OCI-LY7 (cell line): ENCODE measurements around the gene KLHL25. TPM values are rescaled to one million over a fixed set of nuclear protein-coding genes. Genes with fewer than 3 reads are reported as not detected.

Source experiments
- BruUV-seq: library from RNA; stranded (reverse); fragments of 400-500 nt; replicated peaks from 2 replicates; lab custom pipeline; 2021; lab: Mats Ljungman, UMichigan
- CTCF ChIA-PET: fragments of 300-600 bp; sonication (Branson Sonifier 250); formaldehyde crosslinking; loops from one replicate; lab custom pipeline; 2022; ENCODE audit warnings: antibody characterized with exemption; ENCODE audit not compliant: unreplicated experiment; lab: Charles Lee
- POLR2A ChIA-PET: fragments of 300-600 bp; sonication (Branson Sonifier 250); formaldehyde crosslinking; loops from one replicate; lab custom pipeline; 2022; ENCODE audit warnings: antibody characterized with exemption; lab: Charles Lee
- DNase-seq: peaks from one replicate; pipeline ENCODE4 v3.0.0-alpha.2; 2015; ENCODE audit warnings: low spot score
- H2AFZ ChIP-seq: fragments of 200-600 bp; sonication (generic), shearing (Covaris generic); 2 replicates; pipeline ENCODE4 v1.6.1; 2014; ENCODE audit warnings: mild to moderate bottlenecking, antibody characterized with exemption, low read length, moderate library complexity
- H3K27ac ChIP-seq: fragments of 200-600 bp; sonication (generic); 2 replicates; pipeline ENCODE4 v1.5.1; 2014; ENCODE audit warnings: mixed run types, low read depth, mild to moderate bottlenecking, moderate library complexity, low read length, inconsistent platforms; ENCODE audit not compliant: poor library complexity, severe bottlenecking
- H3K36me3 ChIP-seq: fragments of 200-600 bp; sonication (generic); 2 replicates; pipeline ENCODE4 v1.6.1; 2014; ENCODE audit warnings: mild to moderate bottlenecking, antibody characterized with exemption, low read length, moderate library complexity, mixed read lengths; ENCODE audit not compliant: insufficient read depth
- H3K4me1 ChIP-seq: fragments of 200-600 bp; sonication (generic); 2 replicates; pipeline ENCODE4 v1.5.1; 2014; ENCODE audit warnings: mild to moderate bottlenecking, low read length; ENCODE audit not compliant: insufficient read depth, poor library complexity, severe bottlenecking
- H3K4me2 ChIP-seq: fragments of 200-600 bp; sonication (generic); 2 replicates; pipeline ENCODE4 v1.6.1; 2014; ENCODE audit warnings: mild to moderate bottlenecking, low read length
- H3K4me3 ChIP-seq: fragments of 200-600 bp; sonication (generic); 2 replicates; pipeline ENCODE4 v1.5.1; 2014; ENCODE audit warnings: mild to moderate bottlenecking, low read depth, low read length; ENCODE audit not compliant: poor library complexity, severe bottlenecking
- H3K79me2 ChIP-seq: fragments of 200-600 bp; sonication (generic); 2 replicates; pipeline ENCODE4 v1.6.1; 2016; ENCODE audit warnings: low read depth, mild to moderate bottlenecking, low read length, moderate library complexity, mixed read lengths; ENCODE audit not compliant: insufficient read depth
- H3K9me2 ChIP-seq: fragments of 200-600 bp; sonication (generic); 2 replicates; pipeline ENCODE4 v1.6.1; 2016; ENCODE audit warnings: mild to moderate bottlenecking, low read length, mixed read lengths; ENCODE audit not compliant: insufficient read depth
- H3K9me3 ChIP-seq: fragments of 200-600 bp; sonication (generic); 2 replicates; pipeline ENCODE4 v1.6.1; 2014; ENCODE audit warnings: mild to moderate bottlenecking, mixed run types, low read length, mixed read lengths
- H4K20me1 ChIP-seq: fragments of 200-600 bp; sonication (generic); 2 replicates; pipeline ENCODE4 v1.6.1; 2014; ENCODE audit warnings: mild to moderate bottlenecking, antibody characterized with exemption, low read length, moderate library complexity, mixed read lengths; ENCODE audit not compliant: insufficient read depth
- CTCF ChIP-seq: fragments of 200-600 bp; sonication (generic); conservative IDR thresholded peaks from 2 replicates; pipeline ENCODE4 v1.5.1; 2014; ENCODE audit warnings: mild to moderate bottlenecking, antibody characterized with exemption, low read length, moderate library complexity, mixed read lengths
- EZH2phosphoT487 ChIP-seq: fragments of 200-600 bp; sonication (generic); IDR thresholded peaks from 2 replicates; pipeline ENCODE4 v1.6.1; 2018; ENCODE audit warnings: low read depth, borderline replicate concordance, mild to moderate bottlenecking, mixed run types, antibody characterized with exemption, low read length, moderate library complexity, mixed read lengths
- intact Hi-C: fragments of 100-400 bp; cut with micrococcal nuclease; formaldehyde crosslinking; loops from one replicate; pipeline ENCODE4 v1.10.0; 2022; ENCODE audit not compliant: unreplicated experiment
- total RNA-seq, 2 experiments: library from RNA; depleted of rRNA in 1 of 2; stranded (reverse); fragments of >200 nt in 1 of 2; shearing (Covaris generic) in 1 of 2; gene quantifications; 2 replicates each; pipeline ENCODE4 v1.2.3, GENCODE V29; 2014 to 2022

The KLHL25 gene
- total RNA-seq, 2 experiments from 2014 or later = 5.1 to 7.7 TPM

GRCh38 chr15:85762039-85762755 is 32.5 kb downstream of the KLHL25 start:
- ChIA-PET POLR2A (no interaction called here), CTCF (interaction anchor here (0.6 kb wide), 1 partner anchor 1132 kb away, joined by 3 read pairs; no protein-coding TSS in a partner anchor)
- Histone ChIP-seq H3K9me3 (no peaks in the 10 kb centered on the region), H3K4me1 (no peaks in the 10 kb centered on the region), H3K4me3 (no peak overlapping the region), H3K4me2 (no peak overlapping the region), H3K79me2 (no peaks in the 10 kb centered on the region), H3K36me3 (no peaks in the 10 kb centered on the region), H4K20me1 (no peaks in the 10 kb centered on the region), H3K27ac (no peak overlapping the region), H3K9me2 (no peaks in the 10 kb centered on the region), H2AFZ (no peak overlapping the region)
- DNase-seq = no peak
- TF ChIP-seq CTCF = no peak
- BruUV-seq = no TSS peak
- intact Hi-C loops = no loop called here

- no peak for DNase-seq
- no TSS peak for BruUV-seq
- intact Hi-C loops = no loop called here
Measured at GRCh38 chr15:85761635-85762034, 33.1 kb downstream of the KLHL25 start.

More at GRCh38 chr15:85761635-85762034, 33.1 kb downstream of the KLHL25 start:
- Histone ChIP-seq H3K9me3 (no peaks in the 10 kb centered on the region), H3K27ac (no peak overlapping the region), H3K9me2 (no peaks in the 10 kb centered on the region), H3K4me2 (no peak overlapping the region), H3K4me1 (no peaks in the 10 kb centered on the region), H3K36me3 (no peaks in the 10 kb centered on the region), H3K4me3 (no peak overlapping the region), H2AFZ (no peak overlapping the region), H3K79me2 (no peaks in the 10 kb centered on the region), H4K20me1 (no peaks in the 10 kb centered on the region)
- ChIA-PET CTCF (interaction anchor here (0.6 kb wide), 1 partner anchor 1133 kb away, joined by 3 read pairs; no protein-coding TSS in a partner anchor), POLR2A (no interaction called here)
- TF ChIP-seq EZH2phosphoT487 (no peak), CTCF (no peak)
